GM12878 (cell line): ENCODE results near the gene ANO1. TPM values are rescaled to one million over a fixed set of nuclear protein-coding genes. Genes with fewer than 3 reads are reported as not detected.

Experiments used
- ATAC-seq: fragments of 200-7000 bp; cut with Tn5 transposase; 3 replicates; pipeline ENCODE4 v1.9.1; 2020; ENCODE audit warnings: mild to moderate bottlenecking, moderate library complexity
- BruUV-seq: library from RNA; stranded (reverse); fragments of 400-500 nt; replicated peaks from 2 replicates; lab custom pipeline; 2021; lab: Mats Ljungman, UMichigan
- CTCF ChIA-PET: fragments of 300-600 bp; sonication (Branson Sonifier 250); formaldehyde crosslinking; extraction: SDS; loops from one replicate; lab custom pipeline; 2021; ENCODE audit warnings: inconsistent platforms; lab: Yijun Ruan, JAX
- POLR2A ChIA-PET: fragments of 350-600 bp; formaldehyde crosslinking; extraction: SDS; loops from one replicate; lab custom pipeline; 2021; ENCODE audit warnings: inconsistent platforms; lab: Charles Lee
- RAD21 ChIA-PET: fragments of 300-600 bp; sonication (Branson Sonifier 250); formaldehyde crosslinking; loops from one replicate; lab custom pipeline; 2023; ENCODE audit warnings: antibody characterized with exemption; ENCODE audit not compliant: unreplicated experiment; lab: Charles Lee
- SMC1A ChIA-PET: fragments of 300-600 bp; sonication (Branson Sonifier 250); formaldehyde crosslinking; loops from one replicate; lab custom pipeline; 2023; ENCODE audit not compliant: unreplicated experiment, uncharacterized antibody; lab: Charles Lee
- DNase-seq: peaks from one replicate; pipeline ENCODE4 v3.0.0-alpha.2; 2011; ENCODE audit warnings: low read depth, low spot score
- FAIRE-seq: peaks from 3 replicates; lab custom pipeline; 2011; peaks lifted over from hg19 to GRCh38; lab: Jason Lieb, UNC
- H2AFZ ChIP-seq: 2 replicates; pipeline ENCODE4 v1.6.0; 2011; ENCODE audit warnings: low read depth, low read length, control low read depth; ENCODE audit not compliant: control insufficient read depth
- H3K27ac ChIP-seq: 2 replicates; pipeline ENCODE4 v1.5.1; 2011; ENCODE audit warnings: control low read depth; ENCODE audit not compliant: control insufficient read depth, insufficient read depth
- H3K27me3 ChIP-seq, 2 experiments: replicated peaks in 1 of 2; 2 replicates each; pipeline versions ENCODE4 v1.6.0 to v1.6.1; 2011; ENCODE audit warnings: low read length in 1 of 2; ENCODE audit not compliant: control insufficient read depth in 2 of 2, insufficient read depth in 2 of 2
- H3K36me3 ChIP-seq, 2 experiments: 2 replicates each; pipeline ENCODE4 v1.5.1; 2011; ENCODE audit warnings: low read length in 1 of 2; ENCODE audit not compliant: control insufficient read depth in 2 of 2, insufficient read depth in 2 of 2
- H3K4me1 ChIP-seq: 2 replicates; pipeline ENCODE4 v1.6.1; 2011; ENCODE audit warnings: mild to moderate bottlenecking, low read length, moderate library complexity, mixed read lengths; ENCODE audit not compliant: control insufficient read depth, insufficient read depth
- H3K4me2 ChIP-seq: 2 replicates; pipeline ENCODE4 v1.6.0; 2011; ENCODE audit warnings: control low read depth; ENCODE audit not compliant: control insufficient read depth, insufficient read depth
- H3K4me3 ChIP-seq: fragments of 200-600 bp; sonication (generic); 2 replicates; pipeline ENCODE4 v1.5.1; 2016
- H3K79me2 ChIP-seq: 2 replicates; pipeline ENCODE4 v1.6.0; 2011; ENCODE audit warnings: low read length; ENCODE audit not compliant: control insufficient read depth, insufficient read depth
- H3K9ac ChIP-seq: 2 replicates; pipeline ENCODE4 v1.8.0; 2011; ENCODE audit warnings: low read length, control low read depth, mixed read lengths; ENCODE audit not compliant: control insufficient read depth, insufficient read depth
- H3K9me3 ChIP-seq: replicated peaks from 3 replicates; pipeline ENCODE4 v1.5.1; 2011; ENCODE audit warnings: mild to moderate bottlenecking, low read length; ENCODE audit not compliant: control insufficient read depth, insufficient read depth
- H4K20me1 ChIP-seq: 2 replicates; pipeline ENCODE4 v1.6.0; 2011; ENCODE audit not compliant: control insufficient read depth, insufficient read depth
- BMI1 ChIP-seq: fragments of 450-650 bp; IDR thresholded peaks from 2 replicates; pipeline ENCODE4 v1.6.1; 2016; ENCODE audit warnings: mild to moderate bottlenecking, moderate library complexity, borderline replicate concordance
- CREB1 ChIP-seq: IDR thresholded peaks from 2 replicates; pipeline ENCODE4 v1.6.1; 2012; ENCODE audit warnings: low read depth, mild to moderate bottlenecking, inconsistent platforms
- IRF4 ChIP-seq: IDR thresholded peaks from 2 replicates; pipeline ENCODE4 v1.6.1; 2011; ENCODE audit warnings: low read depth, low read length
- POLR2A ChIP-seq: IDR thresholded peaks from 2 replicates; pipeline ENCODE4 v1.6.1; 2011; ENCODE audit warnings: low read depth, mild to moderate bottlenecking, low read length
- REST ChIP-seq: IDR thresholded peaks from 2 replicates; pipeline ENCODE4 v1.6.1; 2012; ENCODE audit warnings: mild to moderate bottlenecking, low read depth, low read length
- TCF3 ChIP-seq: IDR thresholded peaks from 2 replicates; pipeline ENCODE4 v1.6.1; 2012; ENCODE audit warnings: low read depth, mild to moderate bottlenecking, low read length, borderline replicate concordance; ENCODE audit not compliant: insufficient read depth
- ZBTB11 ChIP-seq: fragments of 450-650 bp; formaldehyde crosslinking; IDR thresholded peaks from 2 replicates; pipeline ENCODE4 v1.5.0; 2022; ENCODE audit warnings: mild to moderate bottlenecking, missing genetic modification characterization
- ZBTB33 ChIP-seq: fragments of 450-650 bp; IDR thresholded peaks from 2 replicates; pipeline ENCODE4 v1.6.1; 2017; ENCODE audit warnings: mild to moderate bottlenecking
- WGBS: methylation state at CpG from one replicate; pipeline ENCODE4 v1.1.6; 2016; ENCODE audit warnings: low lambda C conversion rate; ENCODE audit not compliant: insufficient replicate concordance, insufficient coverage; ENCODE audit errors: missing lambda C conversion rate; 5-methylcytosine and 5-hydroxymethylcytosine counted together
- in situ Hi-C: fragments of 300-500 bp; cut with MboI; formaldehyde crosslinking; loops from 9 replicates; pipeline ENCODE4 v1.14.3; 2018; ENCODE audit warnings: mixed read lengths
- intact Hi-C: fragments of 100-400 bp; cut with micrococcal nuclease; formaldehyde crosslinking; loops from one replicate; pipeline ENCODE4 v1.14.2; 2022; ENCODE audit not compliant: unreplicated experiment
- polyA plus RNA-seq, 11 experiments: library from polyadenylated mRNA; depleted of rRNA in 4 of 11; unstranded in 6 of 11; stranded (reverse) in 5 of 11; fragments of >200 nt; fragmentation: Nextera tagmentation in 4 of 11; fragmentation: Illumina TruSeq in 1 of 11; extraction: Ambion mirVana in 4 of 11; extraction: Trizol in 1 of 11; gene quantifications; 1 replicate in 1 of 11; 2 replicates in 10 of 11; pipeline versions ENCODE4 v1.2.1 to v1.2.3, GENCODE V29; 2011 to 2016; ENCODE audit warnings: inconsistent platforms in 2 of 11, missing spikeins in 2 of 11, low read depth in 1 of 11
- total RNA-seq, 4 experiments: library from RNA; depleted of rRNA in 3 of 4; stranded (reverse); fragments of >200 nt in 3 of 4; fragmentation: Illumina TruSeq in 1 of 4; extraction: Trizol in 1 of 4; gene quantifications; 2 replicates each; pipeline versions ENCODE4 v1.2.1 to v1.2.3, GENCODE V29; 2013 to 2021

The ANO1 gene
- total and polyA plus RNA-seq, 10 of the 15 experiments (the other 5 are each of a cell fraction or from before 2014, with no cell fraction given), result 0.01 to 0.38 (median 0.06) TPM; not detected in 7

GRCh38 chr11:70135142-70135541, 57.0 kb downstream of the ANO1 start:
- Histone ChIP-seq H3K9me3 (no peaks in the 10 kb centered on the region), H3K4me1 (no peaks in the 10 kb centered on the region), H3K36me3 (no peaks in the 10 kb centered on the region), H3K27me3 (peaks cover 0 to 8% of the 10 kb centered on the region in 2 experiments; a peak in 3 of 4 replicates), H3K79me2 (no peaks in the 10 kb centered on the region), H3K27ac (no peak overlapping the region), H2AFZ (no peak overlapping the region), H3K4me3 (no peak overlapping the region), H3K9ac (no peak overlapping the region), H4K20me1 (no peaks in the 10 kb centered on the region; the same call in 1 of the 2 replicates), H3K4me2 (no peak overlapping the region)
- ChIA-PET SMC1A (no interaction called here), POLR2A (no interaction called here), RAD21 (no interaction called here), CTCF (no interaction called here)
- FAIRE-seq (no peak), DNase-seq (no peak), ATAC-seq (no peak)
- intact Hi-C loops (no loop called here), in situ Hi-C loops (no loop called here)
- TF ChIP-seq CREB1 (no peak), ZBTB33 (no peak)
- no TSS peak for BruUV-seq
- WGBS, result 2% methylated on average over 8 of the region's 8 CpGs

GRCh38 chr11:70135625-70136059, 57.5 kb downstream of the ANO1 start:
- CTCF ChIA-PET, result no interaction called here
- Histone ChIP-seq H3K36me3 (no peaks in the 10 kb centered on the region), H3K27ac (no peak overlapping the region), H3K9ac (no peak overlapping the region), H3K4me3 (no peak overlapping the region), H3K9me3 (no peaks in the 10 kb centered on the region), H3K4me1 (no peaks in the 10 kb centered on the region), H3K4me2 (no peak overlapping the region), H2AFZ (no peak overlapping the region), H3K27me3 (peaks cover under 1 to 8% of the 10 kb centered on the region in 2 experiments), H3K79me2 (no peaks in the 10 kb centered on the region), H4K20me1 (no peaks in the 10 kb centered on the region; the same call in 1 of the 2 replicates)
- in situ Hi-C loops, result no loop called here
- no peak for ATAC-seq
- intact Hi-C loops, result no loop called here
- SMC1A ChIA-PET, result no interaction called here
- RAD21 ChIA-PET, result no interaction called here
- POLR2A ChIA-PET, result no interaction called here
- WGBS, result 47% methylated on average over 15 of the region's 15 CpGs
- DNase-seq, result no peak
- FAIRE-seq, result no peak
- no TSS peak for BruUV-seq
- no peak for TF ChIP-seq ZBTB11 (CRISPR knock-in tag)
- TF ChIP-seq TCF3, result no peak
- no peak for TF ChIP-seq POLR2A
- no peak for TF ChIP-seq IRF4
- TF ChIP-seq REST, result no peak
- no peak for TF ChIP-seq BMI1
